Measurements from ENCODE around the gene OBSCN.
"Not testable (repeated sequence)": the region's sequence is repeated elsewhere in the genome, so short reads cannot be mapped to it uniquely, and the experiment has no call there.

The OBSCN gene

GRCh38 chr1:228213917-228214808, 6.3 kb downstream of the OBSCN start:
- DNase-seq: no peak

- no peak for DNase-seq
Measured at GRCh38 chr1:228214921-228215662, 7.2 kb downstream of the OBSCN start.

GRCh38 chr1:228215663-228216116, 7.8 kb downstream of the OBSCN start:
- DNase-seq: no peak

- no peak for DNase-seq
Measured at GRCh38 chr1:228216371-228217320, 8.8 kb downstream of the OBSCN start.

GRCh38 chr1:228217551-228218344, 9.9 kb downstream of the OBSCN start:
- no peak for DNase-seq

- DNase-seq: no peak
Measured at GRCh38 chr1:228218513-228219244, 10.8 kb downstream of the OBSCN start.

- DNase-seq: no peak
Measured at GRCh38 chr1:228219245-228219961, 11.6 kb downstream of the OBSCN start.

GRCh38 chr1:228219962-228220780, 12.3 kb downstream of the OBSCN start:
- DNase-seq: no peak

GRCh38 chr1:228221097-228221496, 13.3 kb downstream of the OBSCN start:
- not testable (repeated sequence) for DNase-seq

- no peak for DNase-seq
Measured at GRCh38 chr1:228222548-228222947, 14.7 kb downstream of the OBSCN start.

GRCh38 chr1:228224198-228225164, 16.6 kb downstream of the OBSCN start:
- DNase-seq: no peak

- DNase-seq: no peak
Measured at GRCh38 chr1:228225165-228225710, 17.4 kb downstream of the OBSCN start.

GRCh38 chr1:228225740-228226139, 17.9 kb downstream of the OBSCN start:
- no peak for DNase-seq

GRCh38 chr1:228226141-228226874, 18.5 kb downstream of the OBSCN start:
- DNase-seq: no peak

- DNase-seq: no peak
Measured at GRCh38 chr1:228226956-228227791, 19.3 kb downstream of the OBSCN start.

GRCh38 chr1:228228147-228228546, 20.3 kb downstream of the OBSCN start:
- DNase-seq: not testable (repeated sequence)
